OCI-M1 (cell line): ENCODE results near the gene MAFF.
A peak's percentile ranks its signal among the peaks of the same experiment; 100 is the strongest.
"Not testable (repeated sequence)": the region's sequence is repeated elsewhere in the genome, so short reads cannot be mapped to it uniquely, and the experiment has no call there.

Experiments used
- DNase-seq: peaks from one replicate; lab custom pipeline; 2025; lab: John Stamatoyannopoulos, UW

Gene MAFF

GRCh38 chr22:38201711-38202436 lies at the start of gene MAFF:
MAFF (plus strand) TSS chr22:38201994; CDS start chr22:38213854, 11,860 bp downstream.
- DNase-seq, result peak; percentile 97

GRCh38 chr22:38153821-38154562 lies 47.8 kb upstream of the MAFF start:
- DNase-seq, result peak; percentile 22

GRCh38 chr22:38154563-38154915 lies 47.3 kb upstream of the MAFF start:
- DNase-seq, result not testable (repeated sequence)

GRCh38 chr22:38155703-38156102 lies 46.1 kb upstream of the MAFF start:
- DNase-seq, result no peak

- no peak for DNase-seq
These were observed 38.6 kb upstream of the MAFF start for GRCh38 chr22:38162881-38163843.

- peak; percentile 41 for DNase-seq
These were observed 37.8 kb upstream of the MAFF start for GRCh38 chr22:38163844-38164550.

GRCh38 chr22:38164551-38164918 lies 37.3 kb upstream of the MAFF start:
- DNase-seq, result no peak

GRCh38 chr22:38165922-38166593 lies 35.7 kb upstream of the MAFF start:
- no peak for DNase-seq

GRCh38 chr22:38167988-38168407 lies 33.8 kb upstream of the MAFF start:
- no peak for DNase-seq

- no peak for DNase-seq
These were observed 32.7 kb upstream of the MAFF start for GRCh38 chr22:38169116-38169515.

GRCh38 chr22:38170469-38170868 lies 31.3 kb upstream of the MAFF start:
- no peak for DNase-seq

- DNase-seq, result no peak
These were observed 29.6 kb upstream of the MAFF start for GRCh38 chr22:38171927-38172831.

- DNase-seq, result peak; percentile 10
These were observed 28.8 kb upstream of the MAFF start for GRCh38 chr22:38172832-38173640.

- DNase-seq, result no peak
These were observed 28.2 kb upstream of the MAFF start for GRCh38 chr22:38173641-38173906.

- no peak for DNase-seq
These were observed 27.2 kb upstream of the MAFF start for GRCh38 chr22:38174626-38175025.

- DNase-seq, result no peak
These were observed 26.3 kb upstream of the MAFF start for GRCh38 chr22:38175206-38176118.

- no peak for DNase-seq
These were observed 25.5 kb upstream of the MAFF start for GRCh38 chr22:38176170-38176741.

- DNase-seq, result no peak
These were observed 24.8 kb upstream of the MAFF start for GRCh38 chr22:38177044-38177443.
